SK-N-SH treated with all-trans-retinoic acid at 6 μM for 48 hours (cell line): ENCODE results near the gene CARM1.

Experiments
- ARNTL ChIP-seq: fragments of 450-650 bp; formaldehyde crosslinking; IDR thresholded peaks from 2 replicates; pipeline ENCODE4 v1.5.0; 2020; ENCODE audit warnings: low read depth, mild to moderate bottlenecking, moderate library complexity, borderline replicate concordance
- CSDC2 ChIP-seq: fragments of 250-450 bp; sonication (Bioruptor Pico); IDR thresholded peaks from 2 replicates; pipeline ENCODE4 v1.5.0; 2020; ENCODE audit warnings: mild to moderate bottlenecking, moderate library complexity
- CSRNP3 ChIP-seq: fragments of 250-450 bp; sonication (Bioruptor Pico); IDR thresholded peaks from 2 replicates; pipeline ENCODE4 v1.5.1; 2021; ENCODE audit warnings: mild to moderate bottlenecking, moderate library complexity
- PPARA ChIP-seq: fragments of 250-450 bp; sonication (Bioruptor Pico); IDR thresholded peaks from 2 replicates; pipeline ENCODE4 v1.5.0; 2020; ENCODE audit warnings: mild to moderate bottlenecking, borderline replicate concordance
- ZC3H10 ChIP-seq: fragments of 250-450 bp; sonication (Bioruptor Pico); IDR thresholded peaks from 2 replicates; pipeline ENCODE4 v1.5.1; 2021; ENCODE audit warnings: mild to moderate bottlenecking, moderate library complexity
- ZFP3 ChIP-seq: fragments of 250-450 bp; sonication (Bioruptor Pico); IDR thresholded peaks from 2 replicates; pipeline ENCODE4 v1.5.0; 2020; ENCODE audit warnings: mild to moderate bottlenecking, moderate library complexity
- ZNF8 ChIP-seq: fragments of 450-650 bp; formaldehyde crosslinking; IDR thresholded peaks from 2 replicates; pipeline ENCODE4 v1.5.0; 2020; ENCODE audit warnings: mild to moderate bottlenecking, moderate library complexity
- TF ChIP-seq, protein P1 (sequence below): fragments of 250-450 bp; sonication (Bioruptor Pico); IDR thresholded peaks from 2 replicates; pipeline ENCODE4 v1.5.1; 2020; ENCODE audit warnings: low read depth, mild to moderate bottlenecking, moderate library complexity
- TF ChIP-seq, protein P2 (sequence below): fragments of 250-450 bp; sonication (Bioruptor Pico); IDR thresholded peaks from 2 replicates; pipeline ENCODE4 v1.8.0; 2021; ENCODE audit warnings: low read depth, mild to moderate bottlenecking, moderate library complexity, borderline replicate concordance

DNA sequence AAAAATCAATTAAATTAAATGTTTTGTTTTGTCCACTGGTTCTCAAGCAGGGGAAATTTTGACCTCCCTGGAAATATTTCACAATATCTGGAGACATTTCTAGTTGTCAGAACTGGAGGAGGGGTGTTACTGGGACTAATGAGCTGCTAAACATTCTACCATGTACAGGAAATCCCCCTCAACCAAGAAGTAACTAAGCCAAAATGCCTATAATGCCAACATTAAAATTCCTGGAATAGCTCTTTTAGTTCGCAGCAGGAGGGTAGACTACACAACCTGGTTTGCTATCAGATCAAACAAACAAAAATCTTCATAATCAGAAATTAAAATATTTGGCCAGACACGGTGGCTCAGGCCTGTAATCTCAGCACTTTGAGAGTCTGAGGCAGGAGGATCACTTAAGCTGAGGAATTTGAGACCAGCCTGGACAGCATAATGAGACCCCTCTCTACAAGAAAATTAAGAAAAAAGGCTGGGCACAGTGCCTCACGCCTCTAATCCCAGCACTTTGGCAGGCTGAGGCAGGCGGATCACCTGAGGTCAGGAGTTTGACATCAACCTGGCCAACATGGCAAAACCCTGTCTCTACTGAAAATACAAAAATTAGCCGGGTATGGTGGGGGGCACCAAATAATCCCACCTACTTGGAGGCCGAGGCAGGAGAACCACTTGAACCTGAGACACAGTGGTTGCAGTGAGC lies 75.8 kb downstream of the CARM1 start:
- TF ChIP-seq ZNF8 (no peak), ARNTL (CRISPR knock-in tag) (no peak), ZFP3 (CRISPR knock-in tag) (no peak), ZC3H10 (CRISPR knock-in tag) (no peak), CSDC2 (CRISPR knock-in tag) (no peak), CSRNP3 (CRISPR knock-in tag) (no peak), PPARA (CRISPR knock-in tag) (no peak)
- TF ChIP-seq, protein P1, sequence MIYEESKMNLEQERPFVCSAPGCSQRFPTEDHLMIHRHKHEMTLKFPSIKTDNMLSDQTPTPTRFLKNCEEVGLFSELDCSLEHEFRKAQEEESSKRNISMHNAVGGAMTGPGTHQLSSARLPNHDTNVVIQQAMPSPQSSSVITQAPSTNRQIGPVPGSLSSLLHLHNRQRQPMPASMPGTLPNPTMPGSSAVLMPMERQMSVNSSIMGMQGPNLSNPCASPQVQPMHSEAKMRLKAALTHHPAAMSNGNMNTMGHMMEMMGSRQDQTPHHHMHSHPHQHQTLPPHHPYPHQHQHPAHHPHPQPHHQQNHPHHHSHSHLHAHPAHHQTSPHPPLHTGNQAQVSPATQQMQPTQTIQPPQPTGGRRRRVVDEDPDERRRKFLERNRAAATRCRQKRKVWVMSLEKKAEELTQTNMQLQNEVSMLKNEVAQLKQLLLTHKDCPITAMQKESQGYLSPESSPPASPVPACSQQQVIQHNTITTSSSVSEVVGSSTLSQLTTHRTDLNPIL (CRISPR knock-in tag) = 0 out of 2 replicates have a peak, but pooled peaks have one; percentile 14
- TF ChIP-seq, protein P2, sequence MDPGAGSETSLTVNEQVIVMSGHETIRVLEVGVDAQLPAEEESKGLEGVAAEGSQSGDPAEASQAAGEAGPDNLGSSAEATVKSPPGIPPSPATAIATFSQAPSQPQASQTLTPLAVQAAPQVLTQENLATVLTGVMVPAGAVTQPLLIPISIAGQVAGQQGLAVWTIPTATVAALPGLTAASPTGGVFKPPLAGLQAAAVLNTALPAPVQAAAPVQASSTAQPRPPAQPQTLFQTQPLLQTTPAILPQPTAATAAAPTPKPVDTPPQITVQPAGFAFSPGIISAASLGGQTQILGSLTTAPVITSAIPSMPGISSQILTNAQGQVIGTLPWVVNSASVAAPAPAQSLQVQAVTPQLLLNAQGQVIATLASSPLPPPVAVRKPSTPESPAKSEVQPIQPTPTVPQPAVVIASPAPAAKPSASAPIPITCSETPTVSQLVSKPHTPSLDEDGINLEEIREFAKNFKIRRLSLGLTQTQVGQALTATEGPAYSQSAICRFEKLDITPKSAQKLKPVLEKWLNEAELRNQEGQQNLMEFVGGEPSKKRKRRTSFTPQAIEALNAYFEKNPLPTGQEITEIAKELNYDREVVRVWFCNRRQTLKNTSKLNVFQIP (CRISPR knock-in tag) = no peak
